ENCODE data around the gene BACH2.

- TF ChIP-seq, protein P1, sequence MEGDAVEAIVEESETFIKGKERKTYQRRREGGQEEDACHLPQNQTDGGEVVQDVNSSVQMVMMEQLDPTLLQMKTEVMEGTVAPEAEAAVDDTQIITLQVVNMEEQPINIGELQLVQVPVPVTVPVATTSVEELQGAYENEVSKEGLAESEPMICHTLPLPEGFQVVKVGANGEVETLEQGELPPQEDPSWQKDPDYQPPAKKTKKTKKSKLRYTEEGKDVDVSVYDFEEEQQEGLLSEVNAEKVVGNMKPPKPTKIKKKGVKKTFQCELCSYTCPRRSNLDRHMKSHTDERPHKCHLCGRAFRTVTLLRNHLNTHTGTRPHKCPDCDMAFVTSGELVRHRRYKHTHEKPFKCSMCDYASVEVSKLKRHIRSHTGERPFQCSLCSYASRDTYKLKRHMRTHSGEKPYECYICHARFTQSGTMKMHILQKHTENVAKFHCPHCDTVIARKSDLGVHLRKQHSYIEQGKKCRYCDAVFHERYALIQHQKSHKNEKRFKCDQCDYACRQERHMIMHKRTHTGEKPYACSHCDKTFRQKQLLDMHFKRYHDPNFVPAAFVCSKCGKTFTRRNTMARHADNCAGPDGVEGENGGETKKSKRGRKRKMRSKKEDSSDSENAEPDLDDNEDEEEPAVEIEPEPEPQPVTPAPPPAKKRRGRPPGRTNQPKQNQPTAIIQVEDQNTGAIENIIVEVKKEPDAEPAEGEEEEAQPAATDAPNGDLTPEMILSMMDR (IDR thresholded peaks at IDR 0.05) = no peak
- no peak for TF ChIP-seq POLR2A (IDR thresholded peaks at IDR 0.05)
- TF ChIP-seq POLR2AphosphoS5 (IDR thresholded peaks at IDR 0.05) = no peak
- no peak for TF ChIP-seq EP300 (IDR thresholded peaks at IDR 0.05)
These were observed 92.2 kb downstream of the BACH2 start for GRCh38 chr6:90204327-90205056.

Data from stomach (tissue), 4 donors.